ENCODE data around the gene FAN1.

GRCh38 chr15:30870681-30871080 lies 33.0 kb upstream of the FAN1 start:
- TF ChIP-seq FOXM1 (IDR thresholded peaks at IDR 0.05; ENCODE audit: low read depth) (no peak), CTCF (IDR thresholded peaks at IDR 0.05) (no peak), CHD2 (IDR thresholded peaks at IDR 0.05; ENCODE audit: low read length, partially characterized antibody) (no peak), TCF12 (IDR thresholded peaks at IDR 0.05) (no peak), RCOR1 (IDR thresholded peaks at IDR 0.05; ENCODE audit: low read length) (no peak), EP300 (IDR thresholded peaks at IDR 0.05; ENCODE audit: borderline replicate concordance in 1 of 2, low read depth in 1 of 2, low read length in 1 of 2) (no peak)
- TF ChIP-seq, protein P1, sequence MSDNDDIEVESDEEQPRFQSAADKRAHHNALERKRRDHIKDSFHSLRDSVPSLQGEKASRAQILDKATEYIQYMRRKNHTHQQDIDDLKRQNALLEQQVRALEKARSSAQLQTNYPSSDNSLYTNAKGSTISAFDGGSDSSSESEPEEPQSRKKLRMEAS (IDR thresholded peaks at IDR 0.05; ENCODE audit: low read depth), result no peak
